OCI-LY3 (cell line): ENCODE results near the gene LYPD1.

ENCODE experiments used
- H2AFZ ChIP-seq: fragments of 200-600, 300-600 bp; shearing (Covaris generic); 2 replicates; pipeline ENCODE4 v1.6.0; 2014; ENCODE audit warnings: antibody characterized with exemption, low read depth, low read length
- H3K27ac ChIP-seq: fragments of 200-600, 300-600 bp; sonication (generic); 2 replicates; pipeline ENCODE4 v1.5.1; 2014; ENCODE audit warnings: mild to moderate bottlenecking, low read length, moderate library complexity, mixed read lengths
- H3K27me3 ChIP-seq: fragments of 200-600, 300-600 bp; sonication (generic); 2 replicates; pipeline ENCODE4 v1.6.1; 2014; ENCODE audit warnings: low read depth, low read length, mixed read lengths
- H3K36me3 ChIP-seq: fragments of 200-600, 300-600 bp; sonication (generic); replicated peaks from 2 replicates; pipeline ENCODE3; 2014; ENCODE audit warnings: low read depth, low read length, mixed read lengths
- H3K4me1 ChIP-seq: fragments of 300-600, 200-600 bp; sonication (generic); 2 replicates; pipeline ENCODE4 v1.6.1; 2014; ENCODE audit warnings: low read length, mixed read lengths
- H3K4me2 ChIP-seq: fragments of 200-600, 300-600 bp; sonication (generic); 2 replicates; pipeline ENCODE4 v1.6.1; 2014; ENCODE audit warnings: low read length, mixed read lengths
- H3K4me3 ChIP-seq: fragments of 300-600, 200-600 bp; sonication (generic); 2 replicates; pipeline ENCODE4 v1.5.1; 2014; ENCODE audit warnings: antibody characterized with exemption, mild to moderate bottlenecking, low read length, moderate library complexity
- H3K79me2 ChIP-seq: fragments of 300-600, 200-600 bp; shearing (Covaris generic); 2 replicates; pipeline ENCODE4 v1.6.1; 2014; ENCODE audit warnings: mild to moderate bottlenecking, low read length, mixed read lengths
- H3K9ac ChIP-seq: fragments of 300-600, 200-600 bp; shearing (Covaris generic); 2 replicates; pipeline ENCODE4 v1.6.0; 2014; ENCODE audit warnings: mild to moderate bottlenecking, low read length, moderate library complexity
- H3K9me3 ChIP-seq: fragments of 200-600, 300-600 bp; shearing (Covaris generic); 2 replicates; pipeline ENCODE4 v1.6.1; 2014; ENCODE audit warnings: low read length, mixed read lengths; ENCODE audit not compliant: insufficient read depth
- H4K20me1 ChIP-seq: fragments of 200-600, 300-600 bp; sonication (generic); 2 replicates; pipeline ENCODE4 v1.6.1; 2016; ENCODE audit warnings: low read length, mixed read lengths; ENCODE audit not compliant: insufficient read depth
- CTCF ChIP-seq: fragments of 200-600, 300-600 bp; sonication (generic); IDR thresholded peaks from 2 replicates; pipeline ENCODE4 v1.5.1; 2014; ENCODE audit warnings: antibody characterized with exemption, low read length, low read depth
- EZH2phosphoT487 ChIP-seq: fragments of 200-600 bp; shearing (Covaris generic); IDR thresholded peaks from 2 replicates; pipeline ENCODE4 v1.6.1; 2018; ENCODE audit warnings: antibody characterized with exemption, mixed run types, low read depth

Gene LYPD1

DNA sequence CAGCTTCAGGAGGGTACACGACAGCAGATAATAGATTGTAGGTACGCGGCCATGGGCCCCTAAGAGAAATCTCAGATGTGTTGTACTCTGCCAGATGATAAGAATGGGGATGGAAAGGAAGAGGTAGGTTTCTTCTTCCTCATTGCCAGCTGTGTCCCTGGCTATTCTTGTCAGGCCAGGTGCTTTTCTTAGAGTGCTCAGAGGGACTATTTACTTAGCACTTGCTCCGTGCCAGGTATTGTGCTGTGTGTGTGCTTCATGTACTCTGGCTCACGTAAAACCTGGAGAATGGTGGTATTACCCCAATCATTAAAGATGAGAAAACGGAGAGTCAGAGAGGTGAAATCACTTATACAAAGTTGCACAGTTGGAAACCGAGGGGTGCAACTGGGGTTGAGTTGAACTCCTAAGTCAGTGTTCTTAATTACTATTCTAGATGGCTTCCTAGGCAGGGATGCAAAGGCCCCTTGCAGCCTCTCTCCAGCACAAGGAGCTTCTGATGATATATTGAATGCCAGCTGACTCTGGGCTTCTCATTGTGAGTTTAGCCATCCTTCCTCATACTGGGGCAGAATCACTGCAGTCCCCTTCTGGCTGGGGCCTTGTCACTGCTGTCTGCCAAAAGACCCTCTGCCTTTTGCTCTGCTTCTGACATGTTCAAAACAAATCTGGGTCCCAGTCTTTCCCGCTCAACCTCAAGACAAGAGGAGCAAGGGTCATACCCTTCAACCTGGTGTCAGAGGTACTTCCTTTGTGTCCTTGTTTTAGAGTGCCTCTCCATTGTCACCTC lies 60.7 kb downstream of the LYPD1 start:
- H3K9me3 ChIP-seq = no peaks in the 10 kb centered on the region
- H3K4me2 ChIP-seq = no peak overlapping the region
- no peaks in the 10 kb centered on the region for H3K4me1 ChIP-seq
- H2AFZ ChIP-seq = no peak overlapping the region
- no peaks in the 10 kb centered on the region for H4K20me1 ChIP-seq
- no peak overlapping the region for H3K4me3 ChIP-seq
- H3K79me2 ChIP-seq = no peaks in the 10 kb centered on the region
- TF ChIP-seq EZH2phosphoT487 (no peak), CTCF (no peak)
- H3K36me3 ChIP-seq = no peaks in the 10 kb centered on the region
- H3K27me3 ChIP-seq = no peaks in the 10 kb centered on the region
- H3K27ac ChIP-seq = no peak overlapping the region
- H3K9ac ChIP-seq = no peak overlapping the region

- Histone ChIP-seq H2AFZ (no peak overlapping the region), H3K9ac (no peak overlapping the region), H4K20me1 (no peaks in the 10 kb centered on the region), H3K79me2 (no peaks in the 10 kb centered on the region), H3K4me2 (no peak overlapping the region), H3K9me3 (no peaks in the 10 kb centered on the region), H3K27ac (no peak overlapping the region), H3K4me1 (no peaks in the 10 kb centered on the region), H3K4me3 (no peak overlapping the region), H3K27me3 (no peaks in the 10 kb centered on the region), H3K36me3 (no peaks in the 10 kb centered on the region)
- TF ChIP-seq EZH2phosphoT487 = no peak
- no peak for TF ChIP-seq CTCF
Observed at GRCh38 chr2:132608311-132608710, 61.7 kb downstream of the LYPD1 start.

- Histone ChIP-seq H3K4me3 (no peak overlapping the region), H3K27ac (no peak overlapping the region), H3K36me3 (no peaks in the 10 kb centered on the region), H3K27me3 (no peaks in the 10 kb centered on the region), H4K20me1 (no peaks in the 10 kb centered on the region), H2AFZ (no peak overlapping the region), H3K4me2 (no peak overlapping the region), H3K9me3 (no peaks in the 10 kb centered on the region), H3K9ac (no peak overlapping the region), H3K4me1 (no peaks in the 10 kb centered on the region), H3K79me2 (no peaks in the 10 kb centered on the region)
- TF ChIP-seq CTCF (no peak), EZH2phosphoT487 (no peak)
Observed at GRCh38 chr2:132607426-132608090, 62.4 kb downstream of the LYPD1 start.

- Histone ChIP-seq H3K9ac (no peak overlapping the region), H3K27ac (no peak overlapping the region), H3K4me2 (no peak overlapping the region), H2AFZ (no peak overlapping the region), H3K79me2 (no peaks in the 10 kb centered on the region), H3K4me1 (no peaks in the 10 kb centered on the region), H3K27me3 (no peaks in the 10 kb centered on the region), H3K4me3 (no peak overlapping the region), H4K20me1 (no peaks in the 10 kb centered on the region), H3K36me3 (no peaks in the 10 kb centered on the region), H3K9me3 (no peaks in the 10 kb centered on the region)
- TF ChIP-seq EZH2phosphoT487 (no peak), CTCF (no peak)
Observed at GRCh38 chr2:132606649-132607048, 63.4 kb downstream of the LYPD1 start.
